Myocyte (in vitro differentiated cells): ENCODE measurements around the gene CDKL5. TPM values are rescaled to one million over a fixed set of nuclear protein-coding genes. Genes with fewer than 3 reads are reported as not detected.
A peak's percentile ranks its signal among the peaks of the same experiment; 100 is the strongest.
"Not testable (repeated sequence)": the region's sequence is repeated elsewhere in the genome, so short reads cannot be mapped to it uniquely, and the experiment has no call there.

ENCODE experiments used
- DNase-seq: peaks from one replicate; pipeline ENCODE4 v3.0.0-alpha.2; 2012; ENCODE audit warnings: low read depth
- total RNA-seq: library from RNA; depleted of rRNA; stranded (reverse); fragments of >200 nt; gene quantifications from 2 replicates; pipeline ENCODE4 v1.2.3, GENCODE V29; 2014

CDKL5 gene
- total RNA-seq, 1 donor from 2014 or later: 5.0 TPM

GRCh38 chrX:18573556-18573955 is 148.1 kb downstream of the CDKL5 start:
- no peak for DNase-seq

DNA sequence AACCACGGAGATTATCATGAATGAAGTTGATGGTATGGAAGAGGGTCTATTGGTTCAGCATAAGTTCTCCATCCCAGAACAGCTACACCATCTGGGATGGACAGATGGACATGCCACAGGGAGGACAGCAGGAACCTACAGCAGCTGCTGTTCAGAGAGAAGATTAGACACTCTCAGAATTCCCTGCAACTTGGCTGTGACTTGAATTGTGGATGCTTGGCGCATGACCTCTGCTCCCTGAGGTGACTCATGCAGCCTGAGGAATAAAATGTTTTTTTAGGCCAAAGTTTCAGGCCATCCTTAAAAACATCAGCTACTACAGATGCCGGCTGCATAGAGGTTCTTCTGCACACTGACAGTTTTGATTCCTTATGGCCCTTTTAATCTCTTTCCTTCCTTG is 149.2 kb downstream of the CDKL5 start:
- DNase-seq: peak; percentile 80

DNA sequence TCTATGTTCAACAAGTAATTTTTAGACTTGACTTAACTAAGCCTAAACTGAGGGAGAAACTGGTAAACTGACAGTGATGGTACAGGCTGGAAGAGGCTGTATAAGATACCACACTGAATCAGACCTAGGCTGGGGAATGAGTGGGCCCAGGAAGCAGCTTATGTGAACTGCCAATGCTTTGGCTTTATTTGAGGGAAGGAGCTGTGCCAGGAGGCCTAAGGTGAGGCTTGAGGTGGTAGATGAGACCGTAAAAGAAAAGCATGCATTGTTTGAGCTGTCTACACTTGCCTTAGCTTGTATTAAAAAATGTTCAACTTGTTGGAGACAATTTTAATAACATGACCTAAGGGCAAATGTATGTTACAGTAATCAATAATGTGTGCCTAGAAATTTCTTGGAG is 150.3 kb downstream of the CDKL5 start:
- no peak for DNase-seq

- DNase-seq: peak; percentile 74
Observed at GRCh38 chrX:18577400-18577799, 152.0 kb downstream of the CDKL5 start.

DNA sequence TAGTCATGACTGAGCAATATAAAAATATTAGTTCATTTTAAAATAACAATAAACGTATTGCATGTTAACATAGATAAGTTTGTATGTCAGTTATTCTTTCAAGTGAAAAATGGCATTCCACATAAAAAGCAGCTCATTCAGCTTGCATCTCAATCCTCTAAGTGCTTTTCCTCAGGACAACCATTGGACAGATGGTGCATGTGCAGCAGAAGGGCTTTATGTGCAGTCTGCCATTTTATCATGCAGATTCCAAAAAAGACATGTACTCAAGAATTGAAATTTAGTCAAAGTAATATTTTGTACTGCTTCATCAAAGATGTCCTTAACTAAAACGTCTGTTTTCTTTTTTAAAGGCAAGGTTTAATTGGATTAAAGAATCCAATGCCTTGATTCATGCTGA is 153.1 kb downstream of the CDKL5 start:
- DNase-seq: no peak

DNA sequence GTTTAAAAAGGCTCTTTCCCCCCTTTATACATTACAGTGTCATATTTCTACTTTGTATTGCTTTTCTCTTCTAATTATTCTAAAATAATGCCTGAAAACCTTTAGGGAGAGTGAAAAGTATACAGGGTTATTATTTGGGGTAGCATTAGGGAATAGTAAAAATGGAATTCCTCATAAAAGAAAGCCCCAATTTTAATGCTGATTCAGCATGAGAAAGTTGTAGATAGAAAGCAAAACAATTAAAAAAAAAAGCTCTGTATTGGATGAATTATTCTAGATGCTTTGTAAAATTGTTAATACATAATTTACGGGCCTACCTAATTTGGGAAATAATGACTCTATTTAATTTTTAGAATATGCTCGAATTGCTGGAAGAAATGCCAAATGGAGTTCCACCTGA is 154.1 kb downstream of the CDKL5 start:
- no peak for DNase-seq

DNA sequence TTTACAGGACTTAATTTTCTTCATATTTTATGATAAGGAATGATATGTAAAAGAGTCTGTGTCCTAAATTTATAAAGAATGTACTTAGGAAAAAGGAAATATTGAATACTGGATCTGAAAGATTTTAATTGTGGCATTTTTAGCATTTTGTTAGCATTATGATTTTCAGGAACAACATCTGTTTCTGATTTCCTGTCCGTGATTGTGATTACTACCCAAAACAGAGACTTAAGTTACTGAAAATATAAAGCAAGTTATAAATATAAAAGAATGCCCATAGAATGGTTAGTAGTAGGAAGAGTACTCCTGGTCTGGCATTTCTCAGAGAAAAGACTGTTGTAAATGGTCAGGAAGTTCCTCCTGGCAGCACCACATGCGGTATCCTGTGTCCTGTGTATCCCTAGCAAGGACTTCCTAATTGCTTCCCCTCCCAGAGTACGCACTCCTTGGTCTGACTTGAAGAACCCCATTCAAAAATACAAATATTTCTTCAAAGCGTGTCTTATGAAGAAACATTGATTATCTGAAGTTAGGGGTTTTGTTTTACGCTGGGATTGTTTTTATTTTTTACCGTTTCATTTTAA is 157.6 kb downstream of the CDKL5 start:
- DNase-seq: no peak

DNA sequence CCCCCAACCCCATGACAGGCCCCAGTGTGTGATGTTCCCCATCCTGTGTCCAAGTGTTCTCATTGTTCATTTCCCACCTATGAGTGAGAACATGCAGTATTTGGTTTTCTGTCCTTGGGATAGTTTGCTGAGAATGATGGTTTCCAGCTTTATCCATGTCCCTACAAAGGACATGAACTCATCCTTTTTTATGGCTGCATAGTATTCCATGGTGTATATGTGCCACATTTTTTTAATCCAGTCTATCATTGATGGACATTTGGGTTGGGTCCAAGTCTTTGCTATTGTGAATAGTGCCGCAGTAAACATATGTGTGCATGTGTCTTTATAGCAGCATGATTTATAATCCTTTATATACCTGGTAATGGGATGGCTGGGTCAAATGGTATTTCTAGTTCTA is 163.9 kb downstream of the CDKL5 start:
- DNase-seq: not testable (repeated sequence)

- no peak for DNase-seq
Observed at GRCh38 chrX:18591834-18592233, 166.4 kb downstream of the CDKL5 start.

GRCh38 chrX:18594079-18594478 is 168.7 kb downstream of the CDKL5 start:
- no peak for DNase-seq

GRCh38 chrX:18596096-18596495 is 170.7 kb downstream of the CDKL5 start:
- DNase-seq: no peak

DNA sequence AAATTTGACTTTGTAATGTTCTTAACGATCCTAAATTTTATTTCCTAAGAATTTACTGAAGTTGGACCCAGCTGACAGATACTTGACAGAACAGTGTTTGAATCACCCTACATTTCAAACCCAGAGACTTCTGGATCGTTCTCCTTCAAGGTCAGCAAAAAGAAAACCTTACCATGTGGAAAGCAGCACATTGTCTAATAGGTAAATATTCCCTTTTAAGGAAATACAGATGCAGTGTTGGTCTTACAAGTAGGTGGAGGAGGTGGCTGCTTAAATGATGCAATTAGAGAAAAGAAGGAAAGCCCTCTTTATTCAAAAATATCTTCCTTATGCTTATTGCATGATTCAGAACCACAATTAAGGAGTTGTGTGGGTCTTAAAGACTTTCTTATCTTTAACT is 173.0 kb downstream of the CDKL5 start:
- no peak for DNase-seq

DNA sequence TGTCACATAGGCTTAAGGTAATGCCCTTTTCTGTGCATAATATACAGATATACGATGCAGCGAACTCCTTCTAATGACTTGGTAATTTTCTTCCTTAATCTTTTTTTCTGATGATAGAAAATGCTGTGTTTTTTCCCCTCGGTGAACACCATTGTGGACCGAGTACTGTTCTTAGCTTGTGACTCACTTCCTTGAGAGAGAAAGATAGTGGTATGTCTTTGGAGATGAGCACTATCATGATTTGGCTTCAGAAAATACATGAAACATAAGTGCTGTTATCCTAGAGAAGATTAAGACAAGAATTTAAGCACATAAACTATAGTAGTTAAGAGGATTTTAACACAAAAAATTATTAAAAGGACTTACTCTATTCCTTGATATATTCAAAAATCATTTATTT is 182.6 kb downstream of the CDKL5 start:
- no peak for DNase-seq

DNA sequence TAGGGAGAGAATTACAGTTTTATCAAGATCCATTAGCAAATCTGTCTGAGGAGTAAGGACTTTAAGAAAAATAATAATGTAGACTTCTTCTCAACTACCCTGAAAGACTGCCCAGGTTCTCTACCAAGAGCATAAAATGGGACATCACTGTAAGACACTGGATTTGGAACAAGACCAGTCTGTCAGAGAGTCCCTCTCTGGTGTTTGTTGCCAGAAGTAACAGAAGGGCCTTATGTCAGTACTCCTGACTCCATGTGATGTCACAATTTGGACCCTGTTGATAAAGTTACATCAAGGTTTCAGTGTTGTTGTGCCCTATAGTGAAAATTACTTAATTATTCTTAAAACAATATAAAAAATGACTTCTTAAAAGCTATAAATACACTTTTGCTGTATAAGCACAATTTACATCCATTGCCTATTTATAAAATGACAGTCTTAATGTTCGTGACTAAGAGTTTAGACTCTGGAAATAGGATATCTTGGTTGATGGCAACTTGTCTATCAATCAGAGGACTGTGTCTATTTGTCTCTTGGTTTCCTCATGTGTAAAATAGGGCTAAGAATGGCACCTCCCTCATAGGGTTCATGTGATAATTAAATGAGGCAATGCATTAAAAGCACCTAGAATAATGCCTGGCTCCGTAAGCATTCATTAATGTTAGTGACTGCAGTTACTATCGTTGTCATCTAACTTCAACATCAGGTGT is 188.7 kb downstream of the CDKL5 start:
- no peak for DNase-seq

GRCh38 chrX:18616688-18617406 is 191.4 kb downstream of the CDKL5 start:
- DNase-seq: no peak

- peak; percentile 12 for DNase-seq
Observed at GRCh38 chrX:18617407-18617750, 192.0 kb downstream of the CDKL5 start.

DNA sequence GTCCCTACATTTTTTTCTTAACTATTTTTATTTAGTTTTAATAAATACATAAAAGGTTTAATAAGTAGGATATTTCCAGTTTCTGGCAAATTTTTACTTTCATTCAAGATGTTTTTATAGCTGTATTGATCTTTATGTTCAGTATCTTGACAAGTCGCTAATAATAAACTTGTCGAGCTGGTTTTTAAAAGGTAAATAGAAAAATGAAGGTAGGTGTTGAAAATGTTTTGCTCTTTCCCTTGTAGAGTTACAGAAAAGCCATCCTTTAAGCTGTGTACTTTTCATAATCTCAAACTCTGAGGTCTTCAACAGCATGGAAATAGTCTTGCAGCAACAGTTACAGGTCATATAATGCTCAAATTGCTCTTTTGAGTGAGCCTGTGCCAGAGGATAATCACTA is 193.9 kb downstream of the CDKL5 start:
- DNase-seq: no peak

DNA sequence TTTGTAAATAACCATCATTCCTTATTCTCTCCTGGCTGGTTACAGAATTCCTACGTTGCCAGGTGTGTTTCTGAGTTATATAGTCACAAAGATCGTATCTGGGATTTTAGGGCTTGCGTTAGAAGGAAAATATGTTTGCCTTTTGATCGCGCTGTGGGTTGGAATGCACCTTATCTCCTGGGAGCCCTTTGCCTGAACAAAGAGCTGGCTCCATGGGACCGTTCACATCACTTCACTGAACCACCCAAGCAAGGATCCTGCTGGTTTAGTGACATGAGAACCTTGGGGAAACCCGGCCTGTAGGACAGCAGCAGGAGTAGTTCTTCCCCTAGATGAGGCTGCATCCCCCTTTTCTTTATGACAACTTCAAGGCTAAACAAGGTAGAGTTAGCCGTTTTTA is 194.9 kb downstream of the CDKL5 start:
- DNase-seq: no peak

- DNase-seq: no peak
Observed at GRCh38 chrX:18624599-18624998, 199.2 kb downstream of the CDKL5 start.

- DNase-seq: no peak
Observed at GRCh38 chrX:18630934-18631333, 205.5 kb downstream of the CDKL5 start.

- DNase-seq: no peak
Observed at GRCh38 chrX:18638398-18638797, 213.0 kb downstream of the CDKL5 start.

DNA sequence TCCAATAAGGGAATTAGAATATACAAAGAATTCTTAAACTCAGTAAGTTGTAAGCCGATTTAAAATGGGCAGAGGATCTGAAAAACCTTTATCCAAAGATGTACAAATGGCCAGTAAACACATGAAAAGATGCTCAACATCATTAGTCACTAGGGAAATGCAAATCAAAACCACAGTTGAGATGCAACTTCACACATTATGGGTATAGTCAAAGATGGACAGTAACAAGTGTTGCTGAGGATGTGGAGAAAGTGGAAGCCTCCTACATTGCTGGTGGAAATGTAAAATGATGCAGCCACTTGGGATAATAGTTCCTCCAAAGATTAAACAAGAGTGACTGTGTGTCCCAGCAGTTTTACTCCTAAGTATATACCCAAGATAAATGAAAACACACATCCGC is 213.9 kb downstream of the CDKL5 start:
- DNase-seq: peak; percentile 28

GRCh38 chrX:18640686-18641085 is 215.3 kb downstream of the CDKL5 start:
- no peak for DNase-seq
